Type B pancreatic cell (in vitro differentiated cells): ENCODE data around the gene NAA25. TPM values are rescaled to one million over a fixed set of nuclear protein-coding genes. Genes with fewer than 3 reads are reported as not detected.

Experiments
- DNase-seq: peaks from one replicate; pipeline ENCODE4 v3.0.0; 2021; ENCODE audit warnings: mixed read lengths; ENCODE audit not compliant: unreplicated experiment; ENCODE audit errors: extremely low spot score
- H3K27ac Mint-ChIP-seq: 2 replicates; pipeline ENCODE4 v1.8.0; 2021; ENCODE audit warnings: mild to moderate bottlenecking, mixed read lengths
- H3K27me3 Mint-ChIP-seq: 2 replicates; pipeline ENCODE4 v1.8.0; 2021; ENCODE audit warnings: mixed read lengths
- H3K36me3 Mint-ChIP-seq: 2 replicates; pipeline ENCODE4 v1.8.0; 2021; ENCODE audit warnings: mixed read lengths
- H3K4me1 Mint-ChIP-seq: one replicate; pipeline ENCODE4 v1.8.0; 2021; ENCODE audit warnings: mixed read lengths; ENCODE audit not compliant: unreplicated experiment
- H3K4me3 Mint-ChIP-seq: 2 replicates; pipeline ENCODE4 v1.8.0; 2021; ENCODE audit warnings: mild to moderate bottlenecking, mixed read lengths
- H3K9me3 Mint-ChIP-seq: 2 replicates; pipeline ENCODE4 v1.8.0; 2021; ENCODE audit warnings: mixed read lengths
- total RNA-seq: library from RNA; stranded (reverse); gene quantifications from 2 replicates; pipeline ENCODE4 v1.2.1, GENCODE V29; 2021; ENCODE audit warnings: low replicate concordance
- TF ChIP-seq, protein P1 (sequence below): fragments of 200-600 bp; sonication (generic); conservative IDR thresholded peaks from 2 replicates; pipeline ENCODE4 v1.5.0; 2021; ENCODE audit warnings: antibody characterized with exemption, mild to moderate bottlenecking

The NAA25 gene
- total RNA-seq, 1 donor from 2014 or later: 35.9 TPM

DNA sequence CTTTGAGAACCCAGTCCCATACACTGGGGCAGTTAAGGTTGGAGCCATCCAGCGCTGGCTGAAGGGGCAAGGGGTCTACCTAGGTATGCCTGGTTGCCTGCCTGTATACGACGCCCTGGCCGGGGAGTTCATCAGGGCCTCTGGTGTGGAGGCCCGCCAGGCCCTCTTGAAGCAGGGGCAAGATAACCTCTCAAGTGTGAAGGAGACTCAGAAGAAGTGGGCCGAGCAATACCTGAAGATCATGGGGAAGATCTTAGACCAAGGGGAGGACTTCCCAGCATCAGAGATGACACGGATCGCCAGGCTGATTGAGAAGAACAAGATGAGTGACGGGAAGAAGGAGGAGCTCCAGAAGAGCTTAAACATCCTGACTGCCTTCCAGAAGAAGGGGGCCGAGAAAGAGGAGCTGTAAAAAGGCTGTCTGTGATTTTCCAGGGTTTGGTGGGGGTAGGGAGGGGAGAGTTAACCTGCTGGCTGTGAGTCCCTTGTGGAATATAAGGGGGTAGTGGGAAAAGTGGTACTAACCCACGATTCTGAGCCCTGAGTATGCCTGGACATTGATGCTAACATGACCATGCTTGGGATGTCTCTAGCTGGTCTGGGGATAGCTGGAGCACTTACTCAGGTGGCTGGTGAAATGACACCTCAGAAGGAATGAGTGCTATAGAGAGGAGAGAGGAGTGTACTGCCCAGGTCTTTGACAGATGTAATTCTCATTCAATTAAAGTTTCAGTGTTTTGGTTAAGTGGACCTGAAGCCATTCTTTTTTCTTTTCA is 86.2 kb downstream of the NAA25 start:
- Mint-ChIP-seq H3K4me1 (peaks cover 4% of the 10 kb centered on the region), H3K27ac (no peak overlapping the region), H3K36me3 (peaks cover 24% of the 10 kb centered on the region), H3K9me3 (no peaks in the 10 kb centered on the region), H3K4me3 (no peak overlapping the region), H3K27me3 (no peaks in the 10 kb centered on the region)
- DNase-seq: no peak
- TF ChIP-seq, protein P1, sequence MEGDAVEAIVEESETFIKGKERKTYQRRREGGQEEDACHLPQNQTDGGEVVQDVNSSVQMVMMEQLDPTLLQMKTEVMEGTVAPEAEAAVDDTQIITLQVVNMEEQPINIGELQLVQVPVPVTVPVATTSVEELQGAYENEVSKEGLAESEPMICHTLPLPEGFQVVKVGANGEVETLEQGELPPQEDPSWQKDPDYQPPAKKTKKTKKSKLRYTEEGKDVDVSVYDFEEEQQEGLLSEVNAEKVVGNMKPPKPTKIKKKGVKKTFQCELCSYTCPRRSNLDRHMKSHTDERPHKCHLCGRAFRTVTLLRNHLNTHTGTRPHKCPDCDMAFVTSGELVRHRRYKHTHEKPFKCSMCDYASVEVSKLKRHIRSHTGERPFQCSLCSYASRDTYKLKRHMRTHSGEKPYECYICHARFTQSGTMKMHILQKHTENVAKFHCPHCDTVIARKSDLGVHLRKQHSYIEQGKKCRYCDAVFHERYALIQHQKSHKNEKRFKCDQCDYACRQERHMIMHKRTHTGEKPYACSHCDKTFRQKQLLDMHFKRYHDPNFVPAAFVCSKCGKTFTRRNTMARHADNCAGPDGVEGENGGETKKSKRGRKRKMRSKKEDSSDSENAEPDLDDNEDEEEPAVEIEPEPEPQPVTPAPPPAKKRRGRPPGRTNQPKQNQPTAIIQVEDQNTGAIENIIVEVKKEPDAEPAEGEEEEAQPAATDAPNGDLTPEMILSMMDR: no peak

DNA sequence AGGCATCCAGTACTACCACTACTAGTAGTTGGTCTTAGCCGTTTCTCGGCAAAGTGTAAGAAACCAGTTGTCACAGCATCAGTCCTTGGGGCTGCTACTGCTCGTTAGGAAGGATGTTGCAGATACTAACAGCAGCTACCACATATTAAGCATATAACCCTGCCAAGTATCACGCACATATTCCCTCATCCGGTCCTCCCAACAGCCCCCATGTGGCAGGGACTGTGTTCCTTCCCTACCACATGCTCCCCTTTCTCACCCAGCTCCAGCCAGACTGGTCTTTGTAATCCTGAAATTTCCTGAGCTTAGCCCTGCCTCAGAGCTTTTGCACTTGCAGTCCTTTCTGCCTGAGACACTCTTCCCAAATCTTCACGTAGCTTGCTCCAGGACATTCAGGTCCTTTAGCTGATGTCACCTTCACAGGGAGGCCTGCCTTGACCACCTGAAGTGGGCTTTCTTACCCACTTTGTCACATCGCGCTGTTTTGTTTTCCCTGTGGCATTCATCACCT is 87.6 kb downstream of the NAA25 start:
- no peak overlapping the region for H3K27ac Mint-ChIP-seq
- no peak overlapping the region for H3K4me3 Mint-ChIP-seq
- peaks cover 31% of the 10 kb centered on the region for H3K36me3 Mint-ChIP-seq
- DNase-seq: no peak
- no peaks in the 10 kb centered on the region for H3K27me3 Mint-ChIP-seq
- TF ChIP-seq, protein P1: no peak
- H3K9me3 Mint-ChIP-seq: peaks cover 2% of the 10 kb centered on the region
- peaks cover 7% of the 10 kb centered on the region for H3K4me1 Mint-ChIP-seq

DNA sequence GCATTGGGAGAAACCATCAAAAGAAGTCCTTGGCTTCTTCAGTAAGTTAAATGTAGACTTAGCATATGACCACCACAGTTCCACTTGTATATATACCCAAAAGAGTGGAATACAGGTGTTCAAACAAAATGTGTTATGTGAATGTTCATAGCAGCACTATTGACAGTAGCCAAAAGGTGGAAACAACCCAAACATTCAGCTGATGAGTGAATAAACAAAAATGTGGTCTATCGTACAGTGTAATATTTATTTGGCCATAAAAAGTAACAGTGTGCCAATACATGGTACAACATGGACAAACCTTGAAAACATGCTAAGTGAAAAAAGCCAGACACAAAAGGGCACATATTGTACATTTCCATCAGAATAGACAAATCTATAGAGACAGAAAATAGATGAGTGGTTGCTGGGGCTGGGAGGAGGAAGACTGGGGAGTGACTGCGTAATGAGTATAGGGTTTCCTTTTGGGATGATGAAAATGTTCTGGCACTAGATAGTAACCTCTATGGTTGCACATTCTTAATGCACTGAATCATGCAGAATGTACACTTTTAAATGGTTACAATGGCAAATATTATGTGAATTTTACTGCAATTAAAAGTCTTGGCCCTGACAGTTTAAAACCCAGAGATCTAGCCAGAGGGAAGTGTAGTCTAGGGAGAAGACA is 89.9 kb downstream of the NAA25 start:
- Mint-ChIP-seq H3K36me3 (peaks cover 37% of the 10 kb centered on the region), H3K27ac (peak overlapping the region; percentile 18), H3K4me3 (no peak overlapping the region)

DNA sequence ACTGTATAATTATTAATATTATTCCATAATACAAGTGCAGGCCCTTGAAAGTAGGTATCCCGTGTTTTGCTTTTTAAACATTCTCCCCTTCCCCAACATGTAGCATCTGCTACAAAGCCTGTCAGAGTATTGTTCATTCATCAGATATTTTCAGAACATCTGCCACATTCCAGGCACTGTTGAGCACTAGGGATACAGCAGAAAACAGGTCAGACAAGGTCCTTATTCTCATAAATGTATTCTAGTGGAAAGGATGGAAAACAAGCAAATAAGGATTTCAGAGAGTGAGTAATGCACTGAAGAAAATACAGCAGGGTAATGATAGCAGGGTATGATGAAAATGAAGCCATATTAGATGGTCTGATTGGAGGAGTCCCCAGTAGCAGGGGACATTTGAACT is 91.5 kb downstream of the NAA25 start:
- DNase-seq: no peak
- Mint-ChIP-seq H3K27ac (peak overlapping the region; percentile 9), H3K36me3 (peaks cover 32% of the 10 kb centered on the region), H3K9me3 (peaks cover 8% of the 10 kb centered on the region), H3K27me3 (no peaks in the 10 kb centered on the region), H3K4me3 (no peak overlapping the region), H3K4me1 (peaks cover 19% of the 10 kb centered on the region)
- TF ChIP-seq, protein P1: no peak

More for the DNA sequence above, 89.9 kb downstream of the NAA25 start:
- no peak for DNase-seq
- H3K27me3 Mint-ChIP-seq: no peaks in the 10 kb centered on the region
- TF ChIP-seq, protein P1: no peak
- peaks cover 17% of the 10 kb centered on the region for H3K4me1 Mint-ChIP-seq
- H3K9me3 Mint-ChIP-seq: peaks cover 8% of the 10 kb centered on the region

DNA sequence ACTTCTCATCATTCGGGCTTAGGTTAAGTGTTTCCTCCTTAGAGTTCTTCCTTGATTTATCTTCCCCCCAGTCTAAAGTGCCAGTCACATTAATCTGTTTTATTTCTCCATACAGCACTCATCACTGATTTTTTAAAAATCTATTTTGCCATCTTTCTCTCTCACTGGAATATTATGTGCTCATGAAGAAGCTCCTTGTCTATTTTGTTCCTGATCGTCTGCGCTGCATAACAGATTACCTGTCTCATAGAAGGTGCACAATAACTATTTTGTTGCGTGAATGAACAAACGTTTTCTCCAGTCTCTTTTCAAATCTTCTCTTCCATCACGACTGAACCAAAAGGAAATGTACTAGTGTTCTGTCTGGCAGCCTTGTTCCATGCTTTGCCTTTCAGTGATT is 92.6 kb downstream of the NAA25 start:
- Mint-ChIP-seq H3K4me3 (peak overlapping the region; percentile 77), H3K9me3 (peaks cover 8% of the 10 kb centered on the region), H3K4me1 (peaks cover 29% of the 10 kb centered on the region), H3K27ac (peak overlapping the region; percentile 49), H3K27me3 (no peaks in the 10 kb centered on the region), H3K36me3 (peaks cover 28% of the 10 kb centered on the region)
- TF ChIP-seq, protein P1: no peak
- no peak for DNase-seq
